ENCODE data around the gene NCR2.
A peak's percentile ranks its signal among the peaks of the same experiment; 100 is the strongest.

Gene NCR2

DNA sequence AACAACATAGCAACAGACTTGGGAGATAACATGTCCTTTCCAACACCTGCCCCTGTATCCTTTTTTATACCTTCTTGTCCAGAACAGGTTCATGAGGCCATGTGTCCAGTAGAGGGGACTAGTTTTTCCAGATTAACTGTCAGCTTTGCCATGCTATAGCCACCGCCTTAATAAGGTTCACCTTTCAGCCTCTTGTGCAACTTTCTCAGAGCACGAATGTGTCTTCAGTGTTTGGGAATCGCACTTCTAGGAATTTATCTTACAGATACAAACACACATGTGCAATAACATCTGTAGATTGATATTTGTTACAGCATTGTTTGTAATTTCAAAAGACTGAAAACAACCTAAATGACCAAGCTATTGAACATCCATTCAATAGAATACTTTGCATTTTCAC, 21.4 kb downstream of the NCR2 start:
- Histone ChIP-seq H3K4me3 (no peak overlapping the region), H3K27ac (no peak overlapping the region)
- DNase-seq (ENCODE audit: low spot score): no peak
- TF ChIP-seq, protein P1, sequence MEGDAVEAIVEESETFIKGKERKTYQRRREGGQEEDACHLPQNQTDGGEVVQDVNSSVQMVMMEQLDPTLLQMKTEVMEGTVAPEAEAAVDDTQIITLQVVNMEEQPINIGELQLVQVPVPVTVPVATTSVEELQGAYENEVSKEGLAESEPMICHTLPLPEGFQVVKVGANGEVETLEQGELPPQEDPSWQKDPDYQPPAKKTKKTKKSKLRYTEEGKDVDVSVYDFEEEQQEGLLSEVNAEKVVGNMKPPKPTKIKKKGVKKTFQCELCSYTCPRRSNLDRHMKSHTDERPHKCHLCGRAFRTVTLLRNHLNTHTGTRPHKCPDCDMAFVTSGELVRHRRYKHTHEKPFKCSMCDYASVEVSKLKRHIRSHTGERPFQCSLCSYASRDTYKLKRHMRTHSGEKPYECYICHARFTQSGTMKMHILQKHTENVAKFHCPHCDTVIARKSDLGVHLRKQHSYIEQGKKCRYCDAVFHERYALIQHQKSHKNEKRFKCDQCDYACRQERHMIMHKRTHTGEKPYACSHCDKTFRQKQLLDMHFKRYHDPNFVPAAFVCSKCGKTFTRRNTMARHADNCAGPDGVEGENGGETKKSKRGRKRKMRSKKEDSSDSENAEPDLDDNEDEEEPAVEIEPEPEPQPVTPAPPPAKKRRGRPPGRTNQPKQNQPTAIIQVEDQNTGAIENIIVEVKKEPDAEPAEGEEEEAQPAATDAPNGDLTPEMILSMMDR (IDR thresholded peaks at IDR 0.05): no peak

DNA sequence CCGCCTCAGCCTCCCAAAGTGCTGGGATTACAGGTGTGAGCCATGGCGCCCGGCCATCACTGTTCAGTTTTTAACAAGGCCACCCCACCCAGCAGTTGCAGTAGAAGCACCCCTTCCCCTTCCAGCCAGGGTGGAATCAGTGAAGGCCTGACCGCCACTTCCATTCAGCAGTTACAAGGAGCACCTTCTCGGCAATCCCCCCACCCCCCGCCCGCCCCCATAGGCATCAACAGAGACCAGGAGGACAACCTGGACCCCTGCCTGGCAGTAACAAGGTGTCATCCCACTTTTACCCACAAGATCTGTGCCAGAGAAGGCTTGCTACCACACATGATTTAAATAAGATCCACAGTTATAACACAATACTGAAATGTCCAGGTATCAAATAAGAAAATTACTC, 23.1 kb downstream of the NCR2 start:
- TF ChIP-seq, protein P1 (IDR thresholded peaks at IDR 0.05): no peak
- DNase-seq (ENCODE audit: low spot score): no peak
- no peak overlapping the region for H3K27ac ChIP-seq
- H3K4me3 ChIP-seq: no peak overlapping the region

DNA sequence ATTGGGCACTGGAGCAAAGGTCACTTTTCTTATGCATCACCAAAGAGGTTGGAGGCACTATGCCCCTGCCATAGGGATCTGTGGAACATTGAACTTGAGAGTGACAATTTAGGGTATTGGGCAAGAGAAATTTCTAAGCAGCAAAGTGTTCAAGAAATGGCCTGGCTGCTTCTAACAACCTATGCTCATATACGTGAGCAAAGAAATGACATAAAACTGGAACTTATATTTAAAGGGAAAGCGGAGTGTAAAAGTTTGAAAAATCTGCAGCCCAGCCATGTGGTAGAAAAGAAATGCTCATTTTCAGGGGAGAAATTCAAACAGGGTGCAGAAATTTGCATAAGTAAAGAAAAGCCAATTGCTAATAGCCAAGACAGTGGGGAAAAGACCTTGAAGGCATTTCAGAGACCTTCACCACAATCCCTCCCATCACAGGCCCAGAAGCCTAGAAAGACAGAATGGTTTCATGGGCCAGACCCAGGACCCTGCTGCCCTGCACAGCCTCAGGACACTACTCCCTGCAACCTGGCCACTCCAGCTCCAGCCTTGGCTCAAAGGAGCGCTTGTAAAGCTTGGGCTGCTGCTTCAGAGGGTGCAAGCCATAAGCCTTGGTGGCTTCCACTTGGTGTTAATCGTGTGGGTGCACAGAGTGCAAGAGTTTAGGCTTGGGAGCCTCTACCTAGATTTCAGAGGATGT, 24.4 kb downstream of the NCR2 start:
- TF ChIP-seq, protein P1 (IDR thresholded peaks at IDR 0.05): no peak
- no peak overlapping the region for H3K4me3 ChIP-seq
- DNase-seq (ENCODE audit: low spot score): no peak

DNA sequence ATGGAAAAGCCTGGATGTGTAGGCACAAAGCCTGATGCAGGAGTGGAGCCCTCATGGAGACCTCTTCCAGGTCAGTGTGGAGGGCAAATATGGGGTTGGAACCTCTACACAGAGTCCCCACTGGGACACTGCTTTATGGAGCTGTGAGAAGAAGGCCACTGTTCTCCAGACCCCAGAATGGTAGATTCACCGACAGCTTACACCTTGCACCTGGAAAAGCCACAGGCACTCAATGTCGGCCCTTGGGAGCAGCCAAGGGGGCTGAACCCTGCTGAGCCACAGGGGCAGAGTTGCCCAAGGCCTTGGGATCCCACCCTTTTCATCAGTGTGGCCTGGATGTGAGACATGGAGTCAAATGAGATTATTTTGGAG, 24.9 kb downstream of the NCR2 start:
- Histone ChIP-seq H3K27ac (no peak overlapping the region), H3K4me3 (no peak overlapping the region)
- TF ChIP-seq, protein P1 (IDR thresholded peaks at IDR 0.05): no peak
- no peak for DNase-seq (ENCODE audit: low spot score)

More for the DNA sequence above, 24.4 kb downstream of the NCR2 start:
- no peak overlapping the region for H3K27ac ChIP-seq

DNA sequence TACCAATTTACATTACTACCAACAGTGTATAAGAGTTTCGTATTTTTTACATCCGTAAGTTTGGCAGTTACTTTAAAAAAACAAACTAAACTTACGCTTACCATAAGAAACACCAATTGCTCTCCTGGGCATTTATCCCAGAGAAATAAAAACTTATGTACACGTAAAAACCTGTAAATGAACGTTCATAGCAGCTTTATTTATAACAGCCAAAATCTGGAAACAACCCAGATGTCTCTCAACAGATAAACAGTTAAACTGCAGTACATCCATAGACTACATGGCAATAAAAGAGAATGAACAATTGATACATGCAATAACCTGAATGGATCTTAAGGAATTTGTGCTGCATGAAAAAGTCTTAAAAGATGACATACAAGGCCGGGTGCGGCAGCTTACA, 30.7 kb downstream of the NCR2 start:
- Histone ChIP-seq H3K27ac (no peak overlapping the region), H3K4me3 (no peak overlapping the region)
- no peak for DNase-seq (ENCODE audit: low spot score)
- TF ChIP-seq, protein P1 (IDR thresholded peaks at IDR 0.05): no peak

DNA sequence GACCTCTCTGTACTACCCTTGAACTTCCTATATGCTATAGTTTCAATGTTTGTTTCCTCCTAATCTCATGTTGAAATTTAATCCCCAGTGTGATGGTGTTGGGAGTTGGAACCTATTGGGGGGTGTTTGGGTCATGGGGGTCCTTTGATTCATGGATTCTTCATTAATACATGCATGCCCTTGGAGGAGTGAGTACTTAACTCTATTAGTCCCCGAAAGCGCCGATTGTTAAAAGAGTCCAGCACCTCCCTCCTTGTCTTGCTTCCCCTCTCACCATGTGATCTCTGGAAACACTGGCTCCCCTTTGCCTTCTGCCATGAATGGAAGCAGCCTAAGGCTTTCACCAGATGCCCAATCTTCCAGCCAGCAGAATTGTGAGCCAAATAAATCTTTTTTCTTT, 31.7 kb downstream of the NCR2 start:
- Histone ChIP-seq H3K4me3 (no peak overlapping the region), H3K27ac (no peak overlapping the region)
- TF ChIP-seq, protein P1 (IDR thresholded peaks at IDR 0.05): no peak
- DNase-seq (ENCODE audit: low spot score): no peak

DNA sequence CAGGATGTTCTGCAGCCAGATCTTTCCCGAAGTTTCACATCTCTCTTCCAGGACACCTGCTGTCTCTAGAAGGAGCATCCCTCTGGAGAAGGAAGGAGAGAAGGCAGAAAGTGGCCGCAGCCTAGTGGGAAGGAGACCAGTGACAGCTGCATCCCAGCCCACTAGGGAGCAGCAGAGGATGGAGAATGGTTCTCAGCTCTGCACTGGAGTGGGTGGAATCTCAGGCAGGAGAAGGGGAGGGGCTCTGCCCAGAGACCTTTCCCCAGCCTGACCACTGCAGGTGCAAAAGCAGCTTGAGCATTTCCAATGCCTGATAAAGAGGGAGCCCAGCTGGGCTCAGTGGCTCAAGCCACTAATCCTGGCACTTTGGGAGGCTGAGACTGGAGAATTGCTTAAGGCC, 32.3 kb downstream of the NCR2 start:
- DNase-seq (ENCODE audit: low spot score): no peak
- TF ChIP-seq, protein P1 (IDR thresholded peaks at IDR 0.05): peak; percentile 25
- Histone ChIP-seq H3K4me3 (no peak overlapping the region), H3K27ac (no peak overlapping the region)
